ENCODE measurements around the gene SLC16A2. TPM values are rescaled to one million over a fixed set of nuclear protein-coding genes. Genes with fewer than 3 reads are reported as not detected.
A peak's percentile ranks its signal among the peaks of the same experiment; 100 is the strongest.

Gene SLC16A2
- polyA plus RNA-seq, 1 of the 3 experiments (the other 2 are of a cell fraction) = 10.9 TPM

DNA sequence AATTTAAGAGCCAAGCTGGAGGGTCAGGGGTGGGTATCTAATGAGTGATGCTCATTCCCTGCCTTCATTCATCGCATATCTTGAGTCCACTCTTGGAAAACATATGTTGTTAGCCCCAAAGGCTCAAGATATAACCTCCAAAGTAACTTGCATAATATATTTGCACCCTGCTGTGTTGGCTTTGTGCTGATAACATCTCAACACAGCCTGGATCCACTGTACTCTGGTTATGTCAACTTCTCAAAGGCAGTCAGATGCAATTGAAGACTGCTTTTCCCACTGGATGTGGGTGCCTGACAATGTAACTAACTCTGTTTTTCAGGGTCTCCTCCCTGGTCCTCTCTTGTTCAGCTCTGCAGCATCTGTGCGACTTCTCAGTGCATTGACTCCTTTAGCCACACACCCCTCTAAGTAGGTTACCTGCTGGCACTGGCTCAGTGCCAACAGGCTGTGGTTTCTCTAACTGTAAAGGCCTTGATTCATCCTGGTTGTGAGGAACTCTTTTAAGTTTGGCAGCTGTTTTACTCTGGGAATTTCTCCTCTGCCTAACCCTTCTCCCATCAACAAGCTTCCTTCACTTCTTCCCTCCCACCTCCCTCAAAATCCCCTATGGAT, 28.1 kb downstream of the SLC16A2 start:
- no peak for DNase-seq
- Histone ChIP-seq H3K36me3 (replicated peaks in 1 of 2; ENCODE audit: control insufficient read depth in 1 of 2, insufficient read depth in 2 of 2, low read length in 1 of 2) (no peaks in the 10 kb centered on the region), H2AFZ (ENCODE audit: low read depth) (no peak overlapping the region), H3K9me2 (no peaks in the 10 kb centered on the region), H3K9ac (no peak overlapping the region), H3K79me2 (ENCODE audit: insufficient read depth) (no peaks in the 10 kb centered on the region), H3K4me2 (no peak overlapping the region), H3K4me3 (ENCODE audit: low read depth in 2 of 2, low read length in 1 of 2) (no peak overlapping the region), H3K9me3 (no peaks in the 10 kb centered on the region), H3K4me1 (ENCODE audit: control insufficient read depth in 1 of 2, insufficient read depth in 2 of 2, low read depth in 1 of 2, low read length in 1 of 2) (peaks cover 5% of the 10 kb centered on the region in 2 experiments; a peak in 2 of 4 replicates), H3F3A (replicated peaks; ENCODE audit: insufficient read depth) (peaks cover 10% of the 10 kb centered on the region), H3K27me3 (ENCODE audit: insufficient read depth) (no peaks in the 10 kb centered on the region; the same call in 1 of the 2 replicates), H3K27ac (ENCODE audit: low read depth in 2 of 2, low read length in 1 of 2) (no peak overlapping the region), H4K20me1 (ENCODE audit: insufficient read depth) (no peaks in the 10 kb centered on the region)
- 46% methylated on average over 2 of the region's 2 CpGs for WGBS (ENCODE audit: low lambda C conversion rate)
- no peak for TF ChIP-seq MEF2A (IDR thresholded peaks at IDR 0.05; ENCODE audit: borderline replicate concordance, low read depth)
- TF ChIP-seq RAD21 (IDR thresholded peaks at IDR 0.05; ENCODE audit: low read length) = no peak
- TF ChIP-seq, protein P1, sequence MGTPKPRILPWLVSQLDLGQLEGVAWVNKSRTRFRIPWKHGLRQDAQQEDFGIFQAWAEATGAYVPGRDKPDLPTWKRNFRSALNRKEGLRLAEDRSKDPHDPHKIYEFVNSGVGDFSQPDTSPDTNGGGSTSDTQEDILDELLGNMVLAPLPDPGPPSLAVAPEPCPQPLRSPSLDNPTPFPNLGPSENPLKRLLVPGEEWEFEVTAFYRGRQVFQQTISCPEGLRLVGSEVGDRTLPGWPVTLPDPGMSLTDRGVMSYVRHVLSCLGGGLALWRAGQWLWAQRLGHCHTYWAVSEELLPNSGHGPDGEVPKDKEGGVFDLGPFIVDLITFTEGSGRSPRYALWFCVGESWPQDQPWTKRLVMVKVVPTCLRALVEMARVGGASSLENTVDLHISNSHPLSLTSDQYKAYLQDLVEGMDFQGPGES (IDR thresholded peaks at IDR 0.05; ENCODE audit: low read depth, low read length) = no peak
- no peak for TF ChIP-seq SMC3 (IDR thresholded peaks at IDR 0.05; ENCODE audit: low read depth, low read length)
- TF ChIP-seq EP300 (IDR thresholded peaks at IDR 0.05; ENCODE audit: borderline replicate concordance in 1 of 2, low read depth in 1 of 2, low read length in 1 of 2) = no peak
- peak; percentile 3; the same call in 1 of the 2 replicates for TF ChIP-seq TCF12 (IDR thresholded peaks at IDR 0.05)
- no peak for TF ChIP-seq FOSL2 (IDR thresholded peaks at IDR 0.05; ENCODE audit: borderline replicate concordance, low read depth)
- no peak for TF ChIP-seq ELF1 (IDR thresholded peaks at IDR 0.05)
- no peak for TF ChIP-seq EZH2phosphoT487 (IDR thresholded peaks at IDR 0.05; ENCODE audit: borderline replicate concordance, low read depth)
- TF ChIP-seq NFIC (IDR thresholded peaks at IDR 0.05; ENCODE audit: borderline replicate concordance) = peak; percentile 70
- no peak for TF ChIP-seq POLR2AphosphoS5 (IDR thresholded peaks at IDR 0.05; ENCODE audit: low read depth, low read length)
- ChIA-PET CTCF (interaction anchor here (0.9 kb wide), 1 partner anchor 67 kb away, joined by 3 read pairs; no protein-coding TSS in a partner anchor), POLR2A (no interaction called here)

DNA sequence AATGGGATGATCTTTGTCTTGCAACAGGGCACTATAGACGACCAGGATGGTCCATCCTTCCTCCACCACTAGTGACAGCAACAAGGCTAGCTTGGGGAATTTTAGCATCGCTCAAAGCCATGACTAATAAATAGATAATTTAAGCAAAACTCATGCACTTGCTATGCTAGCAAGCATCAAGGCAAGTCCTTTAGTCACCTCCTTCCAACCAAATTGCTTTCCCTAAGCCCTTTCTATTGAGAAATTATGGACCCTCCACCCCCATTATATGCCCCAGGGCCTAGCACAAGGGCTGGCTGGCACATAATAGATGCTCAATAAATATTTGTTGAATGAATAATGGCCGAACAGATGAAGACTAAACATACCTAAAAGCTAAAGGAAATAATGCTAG, 28.6 kb downstream of the SLC16A2 start:
- WGBS (ENCODE audit: low lambda C conversion rate) = 12% methylated on average over 3 of the region's 3 CpGs
- Histone ChIP-seq H3K4me3 (ENCODE audit: low read depth in 2 of 2, low read length in 1 of 2) (no peak overlapping the region), H3K9me3 (no peaks in the 10 kb centered on the region), H3K36me3 (replicated peaks in 1 of 2; ENCODE audit: control insufficient read depth in 1 of 2, insufficient read depth in 2 of 2, low read length in 1 of 2) (no peaks in the 10 kb centered on the region), H3K79me2 (ENCODE audit: insufficient read depth) (no peaks in the 10 kb centered on the region), H3K4me2 (no peak overlapping the region; the same call in 1 of the 2 replicates), H3K4me1 (ENCODE audit: control insufficient read depth in 1 of 2, insufficient read depth in 2 of 2, low read depth in 1 of 2, low read length in 1 of 2) (peaks cover 3 to 5% of the 10 kb centered on the region in 2 experiments; a peak in 2 of 4 replicates), H3K9ac (no peak overlapping the region), H2AFZ (ENCODE audit: low read depth) (no peak overlapping the region), H3K27me3 (ENCODE audit: insufficient read depth) (no peaks in the 10 kb centered on the region; the same call in 1 of the 2 replicates), H3K27ac (ENCODE audit: low read depth in 2 of 2, low read length in 1 of 2) (peak overlapping the region in 1 of 2 experiments; percentile 58; a peak in 2 of 4 replicates), H3K9me2 (no peaks in the 10 kb centered on the region), H3F3A (replicated peaks; ENCODE audit: insufficient read depth) (peaks cover 10% of the 10 kb centered on the region), H4K20me1 (ENCODE audit: insufficient read depth) (no peaks in the 10 kb centered on the region)
- ChIA-PET CTCF (no interaction called here), POLR2A (no interaction called here)
- TF ChIP-seq FOSL2 (IDR thresholded peaks at IDR 0.05; ENCODE audit: borderline replicate concordance, low read depth) = 0 out of 2 replicates have a peak, but pooled peaks have one; percentile 5
- peak; percentile 3; the same call in 1 of the 2 replicates for TF ChIP-seq TCF12 (IDR thresholded peaks at IDR 0.05)
- TF ChIP-seq TEAD4 (IDR thresholded peaks at IDR 0.05; ENCODE audit: borderline replicate concordance, insufficient read depth) = no peak
- no peak for TF ChIP-seq FOXJ3 (CRISPR knock-in tag; IDR thresholded peaks at IDR 0.05)
- TF ChIP-seq NFIC (IDR thresholded peaks at IDR 0.05; ENCODE audit: borderline replicate concordance) = no peak
- TF ChIP-seq, protein P2, sequence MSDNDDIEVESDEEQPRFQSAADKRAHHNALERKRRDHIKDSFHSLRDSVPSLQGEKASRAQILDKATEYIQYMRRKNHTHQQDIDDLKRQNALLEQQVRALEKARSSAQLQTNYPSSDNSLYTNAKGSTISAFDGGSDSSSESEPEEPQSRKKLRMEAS (IDR thresholded peaks at IDR 0.05; ENCODE audit: low read depth) = no peak
- TF ChIP-seq RFX5 (IDR thresholded peaks at IDR 0.05; ENCODE audit: low read length) = no peak
- TF ChIP-seq NRF1 (IDR thresholded peaks at IDR 0.05; ENCODE audit: low read depth, low read length) = no peak
- no peak for TF ChIP-seq MEF2A (IDR thresholded peaks at IDR 0.05; ENCODE audit: borderline replicate concordance, low read depth)
- no peak for DNase-seq
